A673 (cell line): ENCODE data around the gene FGGY. TPM values are rescaled to one million over a fixed set of nuclear protein-coding genes. Genes with fewer than 3 reads are reported as not detected.

Source experiments
- BruUV-seq: library from RNA; stranded (reverse); fragments of 400-500 nt; replicated peaks from 2 replicates; lab custom pipeline; 2021; lab: Mats Ljungman, UMichigan
- CTCF ChIA-PET: fragments of 300-600 bp; sonication (Branson Sonifier 250); formaldehyde crosslinking; loops from one replicate; lab custom pipeline; 2022; ENCODE audit warnings: antibody characterized with exemption; lab: Charles Lee
- POLR2A ChIA-PET: fragments of 300-600 bp; sonication (Branson Sonifier 250); formaldehyde crosslinking; loops from one replicate; lab custom pipeline; 2022; ENCODE audit warnings: antibody characterized with exemption; ENCODE audit not compliant: low non-redundant PET; lab: Charles Lee
- DNase-seq: peaks from one replicate; pipeline ENCODE4 v3.0.0-alpha.2; 2015; ENCODE audit warnings: low spot score
- H3K27ac ChIP-seq: fragments of 200-600 bp; sonication (generic); 2 replicates; pipeline ENCODE4 v1.5.1; 2016; ENCODE audit warnings: mixed run types, low read depth, mild to moderate bottlenecking, mixed read lengths, antibody characterized with exemption, low read length; ENCODE audit not compliant: poor library complexity, severe bottlenecking
- H3K27me3 ChIP-seq: fragments of 200-600 bp; sonication (generic); replicated peaks from 2 replicates; pipeline ENCODE4 v1.6.1; 2017; ENCODE audit warnings: mixed run types, low read depth, mild to moderate bottlenecking, mixed read lengths, antibody characterized with exemption, low read length; ENCODE audit not compliant: insufficient read depth, poor library complexity
- H3K36me3 ChIP-seq: fragments of 200-600 bp; sonication (generic); 2 replicates; pipeline ENCODE4 v1.6.1; 2016; ENCODE audit warnings: mixed run types, mild to moderate bottlenecking, mixed read lengths, antibody characterized with exemption, low read length; ENCODE audit not compliant: insufficient read depth, poor library complexity, severe bottlenecking
- H3K4me1 ChIP-seq: fragments of 200-600 bp; sonication (generic); 2 replicates; pipeline ENCODE4 v1.6.1; 2017; ENCODE audit warnings: mixed run types, mild to moderate bottlenecking, mixed read lengths, antibody characterized with exemption, low read length; ENCODE audit not compliant: insufficient read depth, poor library complexity, severe bottlenecking
- H3K4me3 ChIP-seq: fragments of 200-600 bp; sonication (generic); 2 replicates; pipeline ENCODE4 v1.5.1; 2016; ENCODE audit warnings: low read depth, mixed run types, mild to moderate bottlenecking, mixed read lengths, low read length; ENCODE audit not compliant: poor library complexity, severe bottlenecking
- H3K9me3 ChIP-seq: fragments of 200-600 bp; sonication (generic); 2 replicates; pipeline ENCODE4 v1.6.1; 2016; ENCODE audit warnings: mixed run types, low read depth, mild to moderate bottlenecking, mixed read lengths, antibody characterized with exemption, low read length; ENCODE audit not compliant: poor library complexity, severe bottlenecking
- EZH2 ChIP-seq: fragments of 200-600 bp; sonication (generic); IDR thresholded peaks from 2 replicates; pipeline ENCODE4 v1.6.1; 2017; ENCODE audit warnings: borderline replicate concordance, low read depth, mild to moderate bottlenecking, mixed read lengths, antibody characterized with exemption, low read length; ENCODE audit not compliant: poor library complexity, severe bottlenecking
- intact Hi-C: fragments of 100-400 bp; cut with micrococcal nuclease; formaldehyde crosslinking; loops from one replicate; pipeline ENCODE4 v1.10.0; 2022; ENCODE audit not compliant: unreplicated experiment
- total RNA-seq: library from RNA; stranded (reverse); gene quantifications from 2 replicates; pipeline ENCODE4 v1.2.3, GENCODE V29; 2021
- TF ChIP-seq, protein P1 (sequence below): fragments of 300-800, 200-600 bp; sonication (generic); conservative IDR thresholded peaks from 2 replicates; pipeline ENCODE4 v1.5.1; 2017; ENCODE audit warnings: low read depth, mild to moderate bottlenecking, antibody characterized with exemption, low read length, moderate library complexity, mixed read lengths

FGGY gene
- total RNA-seq, 1 experiment from 2014 or later, result 2.6 TPM

GRCh38 chr1:59601041-59601441 lies 304.1 kb downstream of the FGGY start:
- no peak for DNase-seq
- H3K36me3 ChIP-seq, result no peaks in the 10 kb centered on the region
- ChIA-PET CTCF (no interaction called here), POLR2A (no interaction called here)
- intact Hi-C loops, result no loop called here
- H3K4me3 ChIP-seq, result no peak overlapping the region
- no TSS peak for BruUV-seq
- H3K4me1 ChIP-seq, result no peaks in the 10 kb centered on the region
- H3K27me3 ChIP-seq, result no peaks in the 10 kb centered on the region
- no peak overlapping the region for H3K27ac ChIP-seq
- TF ChIP-seq, protein P1, sequence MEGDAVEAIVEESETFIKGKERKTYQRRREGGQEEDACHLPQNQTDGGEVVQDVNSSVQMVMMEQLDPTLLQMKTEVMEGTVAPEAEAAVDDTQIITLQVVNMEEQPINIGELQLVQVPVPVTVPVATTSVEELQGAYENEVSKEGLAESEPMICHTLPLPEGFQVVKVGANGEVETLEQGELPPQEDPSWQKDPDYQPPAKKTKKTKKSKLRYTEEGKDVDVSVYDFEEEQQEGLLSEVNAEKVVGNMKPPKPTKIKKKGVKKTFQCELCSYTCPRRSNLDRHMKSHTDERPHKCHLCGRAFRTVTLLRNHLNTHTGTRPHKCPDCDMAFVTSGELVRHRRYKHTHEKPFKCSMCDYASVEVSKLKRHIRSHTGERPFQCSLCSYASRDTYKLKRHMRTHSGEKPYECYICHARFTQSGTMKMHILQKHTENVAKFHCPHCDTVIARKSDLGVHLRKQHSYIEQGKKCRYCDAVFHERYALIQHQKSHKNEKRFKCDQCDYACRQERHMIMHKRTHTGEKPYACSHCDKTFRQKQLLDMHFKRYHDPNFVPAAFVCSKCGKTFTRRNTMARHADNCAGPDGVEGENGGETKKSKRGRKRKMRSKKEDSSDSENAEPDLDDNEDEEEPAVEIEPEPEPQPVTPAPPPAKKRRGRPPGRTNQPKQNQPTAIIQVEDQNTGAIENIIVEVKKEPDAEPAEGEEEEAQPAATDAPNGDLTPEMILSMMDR, result no peak
- TF ChIP-seq EZH2, result no peak
- H3K9me3 ChIP-seq, result no peaks in the 10 kb centered on the region

GRCh38 chr1:59601811-59602210 lies 304.9 kb downstream of the FGGY start:
- ChIA-PET POLR2A (no interaction called here), CTCF (no interaction called here)
- TF ChIP-seq, protein P1, result no peak
- no peak for TF ChIP-seq EZH2
- no peaks in the 10 kb centered on the region for H3K27me3 ChIP-seq
- no peak for DNase-seq
- no TSS peak for BruUV-seq
- H3K36me3 ChIP-seq, result no peaks in the 10 kb centered on the region
- H3K4me3 ChIP-seq, result no peak overlapping the region
- intact Hi-C loops, result no loop called here
- no peaks in the 10 kb centered on the region for H3K9me3 ChIP-seq
- H3K27ac ChIP-seq, result no peak overlapping the region
- H3K4me1 ChIP-seq, result no peaks in the 10 kb centered on the region

DNA sequence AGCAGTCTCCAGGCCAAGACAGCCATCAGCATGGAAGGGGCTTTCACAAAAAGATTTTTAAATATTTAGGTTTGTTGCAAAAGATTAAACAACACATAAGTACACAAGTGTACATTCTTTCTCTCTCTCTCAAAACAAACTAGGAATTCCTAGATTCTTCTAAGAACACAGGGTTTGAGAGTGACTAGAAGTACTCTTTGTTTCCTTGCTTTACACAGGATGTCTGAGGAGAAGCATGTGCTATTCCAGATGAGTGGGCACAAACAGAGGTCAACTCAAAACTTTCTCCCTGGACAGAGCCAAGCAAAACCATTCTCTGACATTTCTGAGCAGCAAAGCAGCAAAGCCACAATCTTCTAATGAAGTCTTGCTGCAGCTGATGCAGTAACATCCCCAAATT lies 307.3 kb downstream of the FGGY start:
- Histone ChIP-seq H3K9me3 (no peaks in the 10 kb centered on the region), H3K27me3 (no peaks in the 10 kb centered on the region), H3K27ac (no peak overlapping the region), H3K4me1 (no peaks in the 10 kb centered on the region), H3K36me3 (no peaks in the 10 kb centered on the region), H3K4me3 (no peak overlapping the region)
- BruUV-seq, result no TSS peak
- TF ChIP-seq EZH2, result no peak
- TF ChIP-seq, protein P1, result no peak
- no peak for DNase-seq
- CTCF ChIA-PET, result no interaction called here
- POLR2A ChIA-PET, result no interaction called here
- intact Hi-C loops, result no loop called here
